Subcutaneous adipose tissue (tissue), 4 donors: ENCODE data around the gene TSPAN5. TPM values are rescaled to one million over a fixed set of nuclear protein-coding genes. Genes with fewer than 3 reads are reported as not detected.

Experiments
- total RNA-seq, 4 donors: library from RNA; depleted of rRNA; stranded (reverse); fragments of >200 nt; gene quantifications; one replicate each; pipeline ENCODE4 v1.1.0, GENCODE V29; 2016
- TF ChIP-seq, protein P1 (sequence below): fragments of 450-650 bp; IDR thresholded peaks from one replicate; pipeline ENCODE4 v1.5.1; 2016; ENCODE audit warnings: low read depth, mild to moderate bottlenecking, control low read depth, antibody characterized with exemption, moderate library complexity

The TSPAN5 gene
- total RNA-seq, 4 donors from 2014 or later = 2.2 to 6.5 (median 4.1) TPM

DNA sequence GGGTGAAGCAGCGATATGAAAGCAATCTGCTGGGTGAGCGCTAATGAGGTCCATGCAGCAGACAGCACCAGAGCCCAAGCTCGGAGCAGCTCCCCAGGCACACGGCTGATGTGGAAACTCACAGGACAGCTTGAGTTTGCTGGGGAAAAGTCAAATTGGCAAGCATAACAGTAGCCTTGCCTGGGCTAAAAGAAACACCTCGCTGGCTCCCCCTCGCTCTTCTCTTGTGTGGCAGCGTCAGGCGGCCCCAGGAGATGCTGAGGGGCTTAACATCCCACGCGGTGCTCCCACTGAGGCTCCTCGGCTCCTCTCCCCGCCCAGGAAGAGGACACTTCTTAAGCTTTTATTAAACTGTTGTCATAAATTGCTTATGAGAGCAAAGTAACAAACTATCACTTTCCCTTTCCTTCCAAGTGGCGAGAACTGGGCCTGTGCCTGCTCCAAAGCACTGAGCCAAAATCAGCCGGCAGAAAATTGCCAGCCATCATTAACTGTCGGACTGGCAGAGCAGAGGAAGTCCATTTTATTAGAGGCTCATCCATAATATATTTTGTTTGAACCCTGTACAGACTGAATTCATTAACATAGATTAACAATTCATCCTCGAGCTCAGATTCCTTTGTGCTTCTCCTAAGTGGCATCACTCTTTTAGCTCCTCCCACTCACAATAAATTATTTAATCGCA, 111.4 kb downstream of the TSPAN5 start:
- TF ChIP-seq, protein P1, sequence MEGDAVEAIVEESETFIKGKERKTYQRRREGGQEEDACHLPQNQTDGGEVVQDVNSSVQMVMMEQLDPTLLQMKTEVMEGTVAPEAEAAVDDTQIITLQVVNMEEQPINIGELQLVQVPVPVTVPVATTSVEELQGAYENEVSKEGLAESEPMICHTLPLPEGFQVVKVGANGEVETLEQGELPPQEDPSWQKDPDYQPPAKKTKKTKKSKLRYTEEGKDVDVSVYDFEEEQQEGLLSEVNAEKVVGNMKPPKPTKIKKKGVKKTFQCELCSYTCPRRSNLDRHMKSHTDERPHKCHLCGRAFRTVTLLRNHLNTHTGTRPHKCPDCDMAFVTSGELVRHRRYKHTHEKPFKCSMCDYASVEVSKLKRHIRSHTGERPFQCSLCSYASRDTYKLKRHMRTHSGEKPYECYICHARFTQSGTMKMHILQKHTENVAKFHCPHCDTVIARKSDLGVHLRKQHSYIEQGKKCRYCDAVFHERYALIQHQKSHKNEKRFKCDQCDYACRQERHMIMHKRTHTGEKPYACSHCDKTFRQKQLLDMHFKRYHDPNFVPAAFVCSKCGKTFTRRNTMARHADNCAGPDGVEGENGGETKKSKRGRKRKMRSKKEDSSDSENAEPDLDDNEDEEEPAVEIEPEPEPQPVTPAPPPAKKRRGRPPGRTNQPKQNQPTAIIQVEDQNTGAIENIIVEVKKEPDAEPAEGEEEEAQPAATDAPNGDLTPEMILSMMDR = no peak

DNA sequence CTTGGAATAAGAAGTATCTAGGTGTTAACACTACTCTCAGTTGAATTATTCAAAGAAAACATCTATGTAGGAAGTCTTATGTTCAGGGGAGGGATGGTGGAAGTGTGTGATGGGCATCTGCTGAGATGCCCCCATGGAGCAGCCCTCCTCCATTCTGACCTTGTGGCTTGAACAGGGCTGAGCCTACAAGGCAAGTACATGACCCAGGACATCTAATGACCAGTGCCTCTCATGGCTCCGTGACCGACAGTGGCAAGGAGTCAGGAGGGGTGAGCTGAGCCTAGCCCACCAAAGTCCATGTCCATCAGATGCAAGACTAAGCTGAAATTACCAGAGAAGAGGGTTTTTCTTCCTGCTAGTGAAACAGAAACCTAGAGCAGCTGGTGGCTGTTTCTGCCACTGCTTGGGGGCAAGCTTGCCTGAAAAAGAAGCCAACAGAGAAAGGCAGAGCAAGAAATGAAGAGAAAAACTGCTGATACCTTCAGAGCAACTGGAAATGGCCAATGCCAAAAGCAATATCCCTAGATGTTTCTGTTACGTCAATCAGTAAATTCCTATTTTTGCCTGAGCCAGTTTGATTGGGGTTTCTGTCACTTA, 113.5 kb downstream of the TSPAN5 start:
- TF ChIP-seq, protein P1 = no peak

DNA sequence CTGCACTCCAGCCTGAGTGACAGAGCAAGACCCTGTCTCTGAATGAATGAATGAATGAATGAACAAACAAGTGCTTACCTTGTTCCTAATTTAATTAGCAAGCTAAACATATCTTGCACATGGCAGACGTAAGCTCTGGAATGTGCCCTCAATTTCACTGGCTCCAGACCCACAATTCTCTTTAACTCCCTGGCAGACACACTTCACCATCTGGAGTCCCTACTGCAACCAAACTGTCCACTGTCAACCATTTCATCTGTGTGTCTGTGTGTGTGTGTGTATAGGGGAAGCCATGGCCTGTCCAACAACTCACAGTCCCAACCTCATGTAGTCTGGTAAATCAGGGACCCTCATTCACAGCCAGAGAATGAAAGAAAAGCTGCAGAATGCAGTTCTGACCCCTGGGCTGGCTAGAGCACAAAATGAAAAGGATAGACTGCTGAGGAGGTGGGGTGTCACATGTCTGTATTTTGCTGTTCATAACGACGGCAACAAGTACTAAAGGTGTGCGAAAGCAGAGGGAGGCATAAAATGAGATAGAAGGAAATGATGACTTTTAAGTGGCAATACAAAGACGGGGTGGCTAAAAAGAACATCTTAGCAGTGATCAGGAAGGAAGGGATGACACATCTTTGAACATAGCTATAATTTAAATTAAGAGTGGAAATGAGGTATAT, 114.1 kb downstream of the TSPAN5 start:
- TF ChIP-seq, protein P1 = no peak

DNA sequence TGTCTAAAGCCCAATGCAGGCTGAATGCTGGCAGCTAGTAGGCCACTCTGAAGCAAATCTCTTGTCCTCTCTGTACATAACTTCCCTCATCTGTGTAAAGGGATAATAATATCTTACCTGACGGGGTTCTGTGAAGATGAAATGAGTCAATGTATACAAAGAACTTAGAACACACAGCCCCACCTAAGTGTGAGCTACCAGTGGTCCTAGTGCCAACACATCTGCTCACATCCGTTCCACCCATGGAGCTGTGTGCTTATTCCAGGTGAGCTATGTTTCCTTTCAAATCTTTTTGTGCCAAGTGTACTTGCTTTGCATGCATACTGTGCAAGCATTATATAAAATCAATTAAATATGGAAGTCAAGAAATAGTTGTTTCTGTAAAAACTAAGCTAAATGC, 116.4 kb downstream of the TSPAN5 start:
- TF ChIP-seq, protein P1 = no peak

DNA sequence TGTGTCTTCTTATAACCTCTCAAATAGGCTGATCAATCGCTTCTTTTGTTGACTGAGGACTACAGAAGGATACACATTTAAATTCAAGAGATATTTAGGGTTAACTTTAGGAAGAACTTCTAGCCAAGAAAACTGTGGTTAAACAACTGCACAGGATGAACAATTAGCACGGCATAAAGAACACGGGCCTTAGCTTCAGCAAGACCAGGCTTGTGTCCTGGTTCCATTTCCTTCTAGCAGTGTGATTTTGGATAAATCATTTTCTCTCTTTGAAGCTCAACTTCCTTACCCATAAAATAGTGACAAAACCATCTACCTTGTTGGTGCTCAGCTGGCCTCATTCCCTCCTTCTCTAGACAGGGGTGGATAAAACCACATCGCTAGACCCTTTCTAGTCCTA, 117.6 kb downstream of the TSPAN5 start:
- TF ChIP-seq, protein P1 = no peak

DNA sequence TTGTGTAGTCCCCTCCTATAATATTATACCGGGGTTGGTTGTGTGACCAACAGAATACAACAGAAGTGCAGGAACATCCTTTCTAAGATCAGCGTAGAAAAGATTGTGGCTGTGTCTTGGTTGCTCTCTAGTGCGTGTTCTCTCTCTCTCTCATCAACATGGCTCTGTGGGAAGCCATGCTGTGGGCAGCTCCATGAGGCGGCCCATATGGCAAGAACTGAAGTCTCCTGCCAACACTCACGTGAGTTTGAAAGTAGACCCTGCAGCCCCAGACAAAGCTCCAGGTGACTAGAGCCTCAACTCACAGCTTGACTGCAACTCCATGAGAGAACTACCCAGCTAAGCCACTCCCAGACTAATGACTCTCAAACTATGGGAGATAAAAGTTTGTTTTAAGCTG, 118.7 kb downstream of the TSPAN5 start:
- TF ChIP-seq, protein P1 = no peak

DNA sequence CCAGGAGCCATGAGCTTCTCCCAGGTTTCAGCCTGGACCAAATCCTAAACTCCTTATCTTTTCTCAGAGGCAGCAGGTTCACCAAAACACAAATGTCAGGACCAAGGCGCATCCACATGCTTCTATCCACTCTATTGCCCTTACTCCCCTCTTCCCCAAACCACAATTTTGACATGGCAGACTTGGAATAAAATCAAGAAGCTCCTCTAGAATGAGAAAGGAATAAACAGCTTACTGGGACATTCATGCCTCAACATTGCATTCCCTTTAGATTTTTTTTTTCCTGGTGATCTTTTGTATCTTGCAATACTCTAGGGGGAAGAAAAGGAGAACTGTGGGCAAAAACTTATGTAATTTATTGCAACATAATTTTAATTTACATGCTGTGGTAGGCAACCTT, 119.1 kb downstream of the TSPAN5 start:
- TF ChIP-seq, protein P1 = no peak
